ENCODE results near the gene IREB2.

DNA sequence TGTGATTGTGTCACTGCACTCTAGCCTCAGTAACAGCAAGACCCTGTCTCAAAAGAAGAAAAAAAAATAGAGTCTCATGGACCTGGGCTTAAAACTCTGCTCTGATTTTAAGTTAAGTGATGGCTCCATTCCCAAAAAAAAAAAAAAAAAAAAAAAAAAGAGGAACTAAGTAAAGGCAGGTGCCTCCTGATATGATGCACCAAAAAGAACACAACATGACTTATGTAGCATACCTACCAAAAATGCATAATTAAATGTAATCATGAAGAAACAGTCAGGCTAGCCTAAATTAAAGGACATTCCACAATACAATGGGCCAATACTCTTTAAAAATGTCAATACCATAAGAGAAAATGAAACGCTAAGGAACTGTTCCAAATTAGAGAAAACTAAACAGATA is 5.4 kb upstream of the IREB2 start:
- TF ChIP-seq NR2C2 (CRISPR knock-in tag; IDR thresholded peaks at IDR 0.05; ENCODE audit: borderline replicate concordance) (no peak), YY1 (IDR thresholded peaks at IDR 0.05; ENCODE audit: insufficient read depth, insufficient replicate concordance, low read depth, low read length) (no peak)
- TF ChIP-seq, protein P1, sequence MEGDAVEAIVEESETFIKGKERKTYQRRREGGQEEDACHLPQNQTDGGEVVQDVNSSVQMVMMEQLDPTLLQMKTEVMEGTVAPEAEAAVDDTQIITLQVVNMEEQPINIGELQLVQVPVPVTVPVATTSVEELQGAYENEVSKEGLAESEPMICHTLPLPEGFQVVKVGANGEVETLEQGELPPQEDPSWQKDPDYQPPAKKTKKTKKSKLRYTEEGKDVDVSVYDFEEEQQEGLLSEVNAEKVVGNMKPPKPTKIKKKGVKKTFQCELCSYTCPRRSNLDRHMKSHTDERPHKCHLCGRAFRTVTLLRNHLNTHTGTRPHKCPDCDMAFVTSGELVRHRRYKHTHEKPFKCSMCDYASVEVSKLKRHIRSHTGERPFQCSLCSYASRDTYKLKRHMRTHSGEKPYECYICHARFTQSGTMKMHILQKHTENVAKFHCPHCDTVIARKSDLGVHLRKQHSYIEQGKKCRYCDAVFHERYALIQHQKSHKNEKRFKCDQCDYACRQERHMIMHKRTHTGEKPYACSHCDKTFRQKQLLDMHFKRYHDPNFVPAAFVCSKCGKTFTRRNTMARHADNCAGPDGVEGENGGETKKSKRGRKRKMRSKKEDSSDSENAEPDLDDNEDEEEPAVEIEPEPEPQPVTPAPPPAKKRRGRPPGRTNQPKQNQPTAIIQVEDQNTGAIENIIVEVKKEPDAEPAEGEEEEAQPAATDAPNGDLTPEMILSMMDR (CRISPR knock-in tag; IDR thresholded peaks at IDR 0.05), result no peak

All from HepG2 (cell line).